Measurements from ENCODE around the gene CYTH1.

GRCh38 chr17:78724544-78724943 lies 57.5 kb downstream of the CYTH1 start:
- no peak for TF ChIP-seq TARDBP (IDR thresholded peaks at IDR 0.05)
- TF ChIP-seq SUZ12 (IDR thresholded peaks at IDR 0.05), result no peak
- TF ChIP-seq ZNF384 (IDR thresholded peaks at IDR 0.05), result no peak
- no peak for TF ChIP-seq ELF4 (IDR thresholded peaks at IDR 0.05)
- TF ChIP-seq SP1 (IDR thresholded peaks at IDR 0.05), result no peak
- TF ChIP-seq FOXM1 (IDR thresholded peaks at IDR 0.05; ENCODE audit: borderline replicate concordance), result no peak
- TF ChIP-seq LEF1 (IDR thresholded peaks at IDR 0.05; ENCODE audit: borderline replicate concordance), result no peak
- no peak for TF ChIP-seq NFRKB (IDR thresholded peaks at IDR 0.05)
- TF ChIP-seq FOXA1 (IDR thresholded peaks at IDR 0.05), result no peak
- no peak for TF ChIP-seq HDGF (IDR thresholded peaks at IDR 0.05; ENCODE audit: borderline replicate concordance)
- no peak for TF ChIP-seq ARNT (IDR thresholded peaks at IDR 0.05)
- TF ChIP-seq FOXK2 (IDR thresholded peaks at IDR 0.05), result no peak
- TF ChIP-seq BHLHE40 (IDR thresholded peaks at IDR 0.05; ENCODE audit: borderline replicate concordance), result no peak
- TF ChIP-seq L3MBTL2 (conservative IDR thresholded peaks at IDR 0.05), result no peak

All from HEK293T (cell line).